ENCODE measurements around the gene CST5.
"Not testable (repeated sequence)": the region's sequence is repeated elsewhere in the genome, so short reads cannot be mapped to it uniquely, and the experiment has no call there.

The CST5 gene

DNA sequence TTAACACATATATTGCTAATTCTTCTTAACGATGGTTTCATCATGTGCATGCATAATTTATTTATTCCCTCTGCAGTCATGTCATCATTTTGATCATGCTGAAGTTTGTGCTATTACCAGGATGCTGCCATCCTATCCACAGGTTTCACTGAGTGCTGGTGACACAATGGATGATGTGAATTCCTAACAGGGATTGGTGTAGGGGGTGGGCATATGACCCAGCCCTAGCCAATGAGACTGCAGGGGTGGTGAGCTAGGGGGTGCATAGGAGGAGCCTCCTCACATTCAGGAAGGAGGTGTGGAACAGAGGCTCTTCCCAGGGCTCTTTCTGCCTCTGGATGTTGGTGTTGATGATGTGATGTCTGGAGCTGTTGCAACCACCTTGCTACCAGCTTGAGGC, 7.5 kb downstream of the CST5 start:
- ChIA-PET POLR2A (no interaction called here), CTCF (no interaction called here)
- H3K4me3 ChIP-seq (ENCODE audit: control insufficient read depth in 1 of 7, extremely low read depth in 1 of 7, insufficient read depth in 4 of 7, low read depth in 2 of 7, low read length in 6 of 7), result no peak overlapping the region
- H3K9me3 ChIP-seq (ENCODE audit: control extremely low read depth in 1 of 5, control insufficient read depth in 4 of 5, insufficient read depth in 2 of 5, low read depth in 1 of 5, low read length in 4 of 5), result no peaks in the 10 kb centered on the region
- no peak for DNase-seq
- no peak overlapping the region for H3K27ac ChIP-seq (ENCODE audit: insufficient read depth in 1 of 2, low read depth in 1 of 2, low read length in 2 of 2, poor library complexity in 1 of 2, severe bottlenecking in 2 of 2)
- H3K4me1 ChIP-seq (ENCODE audit: control extremely low read depth in 1 of 4, control insufficient read depth in 4 of 4, insufficient read depth in 4 of 4, low read length in 3 of 4), result peaks cover 0 to 8% (median under 1%) of the 10 kb centered on the region in 4 experiments
- no CpG with 5 or more reads among the region's 1 CpG for WGBS (ENCODE audit: insufficient coverage)
- H3K36me3 ChIP-seq (ENCODE audit: control insufficient read depth in 4 of 4, insufficient read depth in 4 of 4, low read length in 3 of 4), result no peaks in the 10 kb centered on the region
- peaks cover 0 to 22% (median 0%) of the 10 kb centered on the region in 5 experiments for H3K27me3 ChIP-seq (replicated peaks in 2 of 5; ENCODE audit: control insufficient read depth in 4 of 5, insufficient read depth in 5 of 5, low read length in 4 of 5)

DNA sequence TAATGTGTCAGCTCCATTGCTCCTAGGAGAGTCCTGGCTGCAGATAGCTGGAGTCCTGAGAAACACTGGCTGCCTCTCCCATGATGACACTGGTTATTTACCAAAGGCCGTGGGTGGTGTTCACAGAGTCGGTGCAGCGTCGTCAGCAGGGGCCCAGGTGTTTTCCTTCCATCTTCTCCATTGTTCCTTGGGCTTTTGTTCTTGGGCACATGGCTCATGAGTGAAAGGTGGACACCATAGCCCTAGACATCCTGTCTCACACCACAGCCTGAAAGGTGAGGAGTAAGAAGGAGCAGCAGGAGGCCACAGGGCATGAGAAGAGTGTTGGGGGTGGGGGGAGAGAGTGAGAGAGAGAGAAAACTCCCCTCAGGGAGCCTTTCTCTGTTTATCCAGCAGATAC, 9.1 kb downstream of the CST5 start:
- Histone ChIP-seq H3K4me3 (ENCODE audit: control insufficient read depth in 1 of 7, extremely low read depth in 1 of 7, insufficient read depth in 4 of 7, low read depth in 2 of 7, low read length in 6 of 7) (no peak overlapping the region), H3K4me1 (ENCODE audit: control extremely low read depth in 1 of 4, control insufficient read depth in 4 of 4, insufficient read depth in 4 of 4, low read length in 3 of 4) (peaks cover 0 to 8% (median 1%) of the 10 kb centered on the region in 4 experiments), H3K36me3 (ENCODE audit: control insufficient read depth in 4 of 4, insufficient read depth in 4 of 4, low read length in 3 of 4) (no peaks in the 10 kb centered on the region), H3K9me3 (ENCODE audit: control extremely low read depth in 1 of 5, control insufficient read depth in 4 of 5, insufficient read depth in 2 of 5, low read depth in 1 of 5, low read length in 4 of 5) (no peaks in the 10 kb centered on the region), H3K27me3 (replicated peaks in 2 of 5; ENCODE audit: control insufficient read depth in 4 of 5, insufficient read depth in 5 of 5, low read length in 4 of 5) (peaks cover 0 to 27% (median 0%) of the 10 kb centered on the region in 5 experiments), H3K27ac (ENCODE audit: insufficient read depth in 1 of 2, low read depth in 1 of 2, low read length in 2 of 2, poor library complexity in 1 of 2, severe bottlenecking in 2 of 2) (no peak overlapping the region)
- DNase-seq, result no peak
- ChIA-PET POLR2A (no interaction called here), CTCF (no interaction called here)
- WGBS (ENCODE audit: insufficient coverage), result 85% methylated on average over 4 of the region's 4 CpGs

DNA sequence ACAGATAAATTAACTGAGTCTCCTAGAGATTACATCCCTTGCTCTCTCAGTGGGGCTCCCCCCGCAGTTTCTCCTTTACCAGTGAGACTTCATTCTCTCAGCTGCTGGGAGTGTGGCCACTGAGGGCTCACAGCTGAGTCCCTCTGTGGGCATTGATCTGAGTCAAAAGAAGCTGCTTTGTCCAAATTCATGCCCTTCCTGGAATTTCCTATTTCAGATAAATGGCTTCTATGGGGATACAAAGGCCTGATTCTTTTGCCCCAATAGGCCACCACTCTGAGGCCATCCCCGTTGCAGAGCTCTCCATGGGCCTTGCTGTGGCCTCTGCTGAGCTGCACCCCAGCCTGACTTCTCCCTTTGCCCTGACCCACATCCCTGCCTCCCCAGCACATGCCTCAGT, 10.0 kb downstream of the CST5 start:
- Histone ChIP-seq H3K27me3 (replicated peaks in 2 of 5; ENCODE audit: control insufficient read depth in 4 of 5, insufficient read depth in 5 of 5, low read length in 4 of 5) (peaks cover 0 to 27% (median 0%) of the 10 kb centered on the region in 5 experiments), H3K4me3 (ENCODE audit: control insufficient read depth in 1 of 7, extremely low read depth in 1 of 7, insufficient read depth in 4 of 7, low read depth in 2 of 7, low read length in 6 of 7) (no peak overlapping the region), H3K4me1 (ENCODE audit: control extremely low read depth in 1 of 4, control insufficient read depth in 4 of 4, insufficient read depth in 4 of 4, low read length in 3 of 4) (peaks cover 0 to 2% (median under 1%) of the 10 kb centered on the region in 4 experiments), H3K27ac (ENCODE audit: insufficient read depth in 1 of 2, low read depth in 1 of 2, low read length in 2 of 2, poor library complexity in 1 of 2, severe bottlenecking in 2 of 2) (no peak overlapping the region), H3K36me3 (ENCODE audit: control insufficient read depth in 4 of 4, insufficient read depth in 4 of 4, low read length in 3 of 4) (no peaks in the 10 kb centered on the region), H3K9me3 (ENCODE audit: control extremely low read depth in 1 of 5, control insufficient read depth in 4 of 5, insufficient read depth in 2 of 5, low read depth in 1 of 5, low read length in 4 of 5) (no peaks in the 10 kb centered on the region)
- DNase-seq, result no peak
- POLR2A ChIA-PET, result no interaction called here
- CTCF ChIA-PET, result interaction anchor here (0.6 kb wide), 1 partner anchor 282 kb away, joined by 3 read pairs; no protein-coding TSS in a partner anchor
- WGBS (ENCODE audit: insufficient coverage), result 94% methylated on average over 2 of the region's 2 CpGs

DNA sequence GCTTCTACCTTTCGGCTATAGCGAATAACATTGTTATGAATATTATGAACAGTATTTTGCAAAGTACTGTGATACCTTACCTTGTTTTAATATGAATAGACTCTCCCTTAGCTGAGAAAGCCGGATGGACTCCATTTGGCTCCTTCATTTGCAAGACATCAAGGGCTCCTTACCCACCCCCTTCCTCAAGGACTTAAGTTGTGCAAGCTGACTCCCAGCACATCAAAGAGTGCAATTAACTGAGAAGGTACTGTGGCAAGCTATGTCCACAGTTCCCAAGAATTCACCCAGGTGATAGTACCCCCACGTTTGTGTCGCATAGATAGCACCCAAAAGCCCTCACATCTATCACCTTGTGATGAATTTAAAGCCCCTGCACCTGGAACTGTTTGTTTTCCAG, 11.2 kb downstream of the CST5 start:
- Histone ChIP-seq H3K27ac (ENCODE audit: insufficient read depth in 1 of 2, low read depth in 1 of 2, low read length in 2 of 2, poor library complexity in 1 of 2, severe bottlenecking in 2 of 2) (no peak overlapping the region), H3K27me3 (replicated peaks in 2 of 5; ENCODE audit: control insufficient read depth in 4 of 5, insufficient read depth in 5 of 5, low read length in 4 of 5) (peaks cover 0 to 27% (median 0%) of the 10 kb centered on the region in 5 experiments), H3K9me3 (ENCODE audit: control extremely low read depth in 1 of 5, control insufficient read depth in 4 of 5, insufficient read depth in 2 of 5, low read depth in 1 of 5, low read length in 4 of 5) (no peaks in the 10 kb centered on the region), H3K4me1 (ENCODE audit: control extremely low read depth in 1 of 4, control insufficient read depth in 4 of 4, insufficient read depth in 4 of 4, low read length in 3 of 4) (peaks cover 0 to 2% (median 0%) of the 10 kb centered on the region in 4 experiments), H3K36me3 (ENCODE audit: control insufficient read depth in 4 of 4, insufficient read depth in 4 of 4, low read length in 3 of 4) (no peaks in the 10 kb centered on the region), H3K4me3 (ENCODE audit: control insufficient read depth in 1 of 7, extremely low read depth in 1 of 7, insufficient read depth in 4 of 7, low read depth in 2 of 7, low read length in 6 of 7) (no peak overlapping the region)
- ChIA-PET CTCF (interaction anchor here (0.9 kb wide), 1 partner anchor 20 kb away, joined by 3 read pairs; no protein-coding TSS in a partner anchor), POLR2A (no interaction called here)
- no peak for DNase-seq
- WGBS (ENCODE audit: insufficient coverage), result 55% methylated on average over 2 of the region's 5 CpGs

DNA sequence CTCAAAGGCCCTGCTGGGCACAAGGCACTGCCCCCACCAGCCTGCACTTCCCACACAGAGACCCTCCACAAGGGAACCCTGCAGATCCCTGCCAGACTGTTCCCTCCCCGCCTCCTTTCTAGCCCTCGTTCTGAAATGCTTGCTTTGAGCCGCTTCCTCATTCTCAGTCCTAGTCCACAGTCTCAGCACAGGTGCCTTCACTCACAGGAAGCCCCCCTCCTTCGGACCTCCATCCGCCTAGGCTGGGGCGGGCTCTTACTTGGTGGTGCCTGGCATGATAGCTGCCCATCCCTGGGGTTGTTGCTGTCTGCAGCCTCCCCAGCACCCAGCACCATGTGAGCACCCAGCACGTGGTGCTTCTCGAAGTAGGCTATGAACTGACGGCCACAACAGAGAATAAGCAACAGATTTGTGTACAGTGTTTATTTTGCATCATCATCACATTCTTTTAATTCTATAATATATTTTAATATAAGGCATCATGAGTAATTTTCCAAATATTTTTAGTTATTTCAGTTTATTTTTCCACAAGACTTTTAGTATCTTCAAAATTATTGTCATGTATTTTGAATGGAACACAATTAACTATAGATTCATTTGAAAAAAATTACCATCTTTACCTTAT, 12.3 kb downstream of the CST5 start:
- no peaks in the 10 kb centered on the region for H3K36me3 ChIP-seq (ENCODE audit: control insufficient read depth in 4 of 4, insufficient read depth in 4 of 4, low read length in 3 of 4)
- no peak overlapping the region for H3K4me3 ChIP-seq (ENCODE audit: control insufficient read depth in 1 of 7, extremely low read depth in 1 of 7, insufficient read depth in 4 of 7, low read depth in 2 of 7, low read length in 6 of 7)
- peaks cover 0 to 27% (median 0%) of the 10 kb centered on the region in 5 experiments for H3K27me3 ChIP-seq (replicated peaks in 2 of 5; ENCODE audit: control insufficient read depth in 4 of 5, insufficient read depth in 5 of 5, low read length in 4 of 5)
- H3K4me1 ChIP-seq (ENCODE audit: control extremely low read depth in 1 of 4, control insufficient read depth in 4 of 4, insufficient read depth in 4 of 4, low read length in 3 of 4), result peaks cover 0 to 2% (median 0%) of the 10 kb centered on the region in 4 experiments
- WGBS (ENCODE audit: insufficient coverage), result 27% methylated on average over 4 of the region's 9 CpGs
- peak in 2 of 3 donors; percentile 2 to 42 for DNase-seq
- peaks cover 0 to 2% (median 0%) of the 10 kb centered on the region in 5 experiments for H3K9me3 ChIP-seq (ENCODE audit: control extremely low read depth in 1 of 5, control insufficient read depth in 4 of 5, insufficient read depth in 2 of 5, low read depth in 1 of 5, low read length in 4 of 5)
- CTCF ChIA-PET, result no interaction called here
- POLR2A ChIA-PET, result no interaction called here
- no peak overlapping the region for H3K27ac ChIP-seq (ENCODE audit: insufficient read depth in 1 of 2, low read depth in 1 of 2, low read length in 2 of 2, poor library complexity in 1 of 2, severe bottlenecking in 2 of 2)

DNA sequence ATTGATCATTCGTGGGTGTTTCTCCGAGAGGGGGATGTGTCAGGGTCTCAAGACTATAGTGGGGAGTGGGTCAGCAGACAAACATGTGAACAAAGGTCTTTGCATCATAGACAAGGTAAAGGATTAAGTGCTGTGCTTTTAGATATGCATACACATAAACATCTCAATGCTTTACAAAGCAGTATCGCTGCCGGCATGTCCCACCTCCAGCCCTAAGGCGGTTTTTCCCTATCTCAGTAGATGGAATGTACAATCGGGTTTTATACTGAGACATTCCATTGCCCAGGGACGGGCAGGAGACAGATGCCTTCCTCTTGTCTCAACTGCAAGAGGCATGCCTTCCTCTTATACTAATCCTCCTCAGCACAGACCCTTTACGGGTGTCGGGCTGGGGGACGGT, 18.8 kb downstream of the CST5 start:
- POLR2A ChIA-PET, result not testable (repeated sequence)

DNA sequence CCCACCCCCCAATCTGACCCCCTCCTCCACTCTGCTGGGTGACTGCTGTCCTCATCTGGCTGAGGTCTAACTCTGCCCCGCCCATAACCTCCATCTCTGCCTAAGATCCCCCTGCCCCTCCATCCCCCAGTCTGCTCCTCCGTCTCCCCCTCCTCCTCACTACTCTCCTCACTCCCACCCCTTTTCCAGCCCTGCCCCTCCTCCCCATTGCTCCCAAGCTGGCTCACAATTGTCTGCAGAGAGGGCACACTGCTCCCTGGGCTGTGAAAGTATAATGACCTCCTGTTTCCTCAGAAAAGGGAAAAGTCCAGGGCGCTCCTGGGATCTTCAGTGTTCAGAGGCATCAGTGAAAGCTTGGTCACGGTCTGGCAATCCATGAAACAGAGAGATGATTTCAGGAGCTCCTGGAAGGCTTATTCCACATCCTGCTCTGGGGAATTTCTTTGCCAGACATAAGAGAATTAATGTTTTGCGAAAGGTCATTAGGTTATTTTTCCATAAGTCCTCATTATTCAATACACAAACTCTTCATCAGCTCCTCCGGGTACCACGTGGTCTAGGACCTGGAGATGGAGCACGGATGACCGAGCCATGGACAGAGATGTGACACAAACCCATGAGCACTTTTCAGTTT, 21.5 kb downstream of the CST5 start:
- H3K27ac ChIP-seq (ENCODE audit: insufficient read depth in 1 of 2, low read depth in 1 of 2, low read length in 2 of 2, poor library complexity in 1 of 2, severe bottlenecking in 2 of 2), result no peak overlapping the region
- H3K27me3 ChIP-seq (replicated peaks in 2 of 5; ENCODE audit: control insufficient read depth in 4 of 5, insufficient read depth in 5 of 5, low read length in 4 of 5), result peaks cover 0 to 2% (median 0%) of the 10 kb centered on the region in 5 experiments
- POLR2A ChIA-PET, result no interaction called here
- peaks cover 0 to 2% (median 0%) of the 10 kb centered on the region in 5 experiments for H3K9me3 ChIP-seq (ENCODE audit: control extremely low read depth in 1 of 5, control insufficient read depth in 4 of 5, insufficient read depth in 2 of 5, low read depth in 1 of 5, low read length in 4 of 5)
- 90% methylated on average over 4 of the region's 9 CpGs for WGBS (ENCODE audit: insufficient coverage)
- no peaks in the 10 kb centered on the region for H3K36me3 ChIP-seq (ENCODE audit: control insufficient read depth in 4 of 4, insufficient read depth in 4 of 4, low read length in 3 of 4)
- H3K4me1 ChIP-seq (ENCODE audit: control extremely low read depth in 1 of 4, control insufficient read depth in 4 of 4, insufficient read depth in 4 of 4, low read length in 3 of 4), result no peaks in the 10 kb centered on the region
- CTCF ChIA-PET, result no interaction called here
- no peak for DNase-seq
- H3K4me3 ChIP-seq (ENCODE audit: control insufficient read depth in 1 of 7, extremely low read depth in 1 of 7, insufficient read depth in 4 of 7, low read depth in 2 of 7, low read length in 6 of 7), result no peak overlapping the region

More for the DNA sequence above, 18.8 kb downstream of the CST5 start:
- H3K36me3 ChIP-seq (ENCODE audit: control insufficient read depth in 4 of 4, insufficient read depth in 4 of 4, low read length in 3 of 4); DNase-seq; H3K4me1 ChIP-seq (ENCODE audit: control extremely low read depth in 1 of 4, control insufficient read depth in 4 of 4, insufficient read depth in 4 of 4, low read length in 3 of 4); H3K9me3 ChIP-seq (ENCODE audit: control extremely low read depth in 1 of 5, control insufficient read depth in 4 of 5, insufficient read depth in 2 of 5, low read depth in 1 of 5, low read length in 4 of 5); H3K27me3 ChIP-seq (replicated peaks in 2 of 5; ENCODE audit: control insufficient read depth in 4 of 5, insufficient read depth in 5 of 5, low read length in 4 of 5); H3K4me3 ChIP-seq (ENCODE audit: control insufficient read depth in 1 of 7, extremely low read depth in 1 of 7, insufficient read depth in 4 of 7, low read depth in 2 of 7, low read length in 6 of 7); CTCF ChIA-PET; H3K27ac ChIP-seq (ENCODE audit: insufficient read depth in 1 of 2, low read depth in 1 of 2, low read length in 2 of 2, poor library complexity in 1 of 2, severe bottlenecking in 2 of 2): not testable (repeated sequence)
- no CpG with 5 or more reads among the region's 10 CpGs for WGBS (ENCODE audit: insufficient coverage)
